Hindlimb muscle (tissue), 1 donor: ENCODE results near the gene CLCN3. TPM values are rescaled to one million over a fixed set of nuclear protein-coding genes. Genes with fewer than 3 reads are reported as not detected.
"Not testable (repeated sequence)": the region's sequence is repeated elsewhere in the genome, so short reads cannot be mapped to it uniquely, and the experiment has no call there.

Source experiments
- DNase-seq: peaks from one replicate; pipeline ENCODE4 v3.0.0-alpha.2; 2013
- polyA plus RNA-seq: library from polyadenylated mRNA; unstranded; fragments of 120-200 nt; gene quantifications from one replicate; pipeline ENCODE4 v1.2.1, GENCODE V29; 2013; ENCODE audit not compliant: insufficient read length

CLCN3 gene
- 25.7 TPM for polyA plus RNA-seq

- peak; percentile 100 for DNase-seq
These were observed at the start of gene CLCN3 for GRCh38 chr4:169619958-169620879. TSS of gene CLCN3 (plus strand) at chr4:169620578. CDS start at chr4:169635929, 15,351 bp downstream.

- not testable (repeated sequence) for DNase-seq
These were observed 49.4 kb upstream of the CLCN3 start for GRCh38 chr4:169571012-169571411.

GRCh38 chr4:169571435-169571834 is 48.9 kb upstream of the CLCN3 start:
- DNase-seq = no peak

GRCh38 chr4:169573889-169574288 is 46.5 kb upstream of the CLCN3 start:
- no peak for DNase-seq

GRCh38 chr4:169582203-169582602 is 38.2 kb upstream of the CLCN3 start:
- DNase-seq = no peak

GRCh38 chr4:169582706-169583105 is 37.7 kb upstream of the CLCN3 start:
- DNase-seq = no peak

- no peak for DNase-seq
These were observed 36.8 kb upstream of the CLCN3 start for GRCh38 chr4:169583563-169583962.

- DNase-seq = no peak
These were observed 27.3 kb upstream of the CLCN3 start for GRCh38 chr4:169593050-169593560.

- no peak for DNase-seq
These were observed 25.7 kb upstream of the CLCN3 start for GRCh38 chr4:169594560-169595195.

GRCh38 chr4:169601016-169601771 is 19.2 kb upstream of the CLCN3 start:
- no peak for DNase-seq

- no peak for DNase-seq
These were observed 17.1 kb upstream of the CLCN3 start for GRCh38 chr4:169603312-169603711.

- DNase-seq = no peak
These were observed 16.1 kb upstream of the CLCN3 start for GRCh38 chr4:169604131-169604900.

- no peak for DNase-seq
These were observed 15.5 kb upstream of the CLCN3 start for GRCh38 chr4:169604903-169605331.

- no peak for DNase-seq
These were observed 9.2 kb upstream of the CLCN3 start for GRCh38 chr4:169611157-169611556.

GRCh38 chr4:169611991-169612870 is 8.1 kb upstream of the CLCN3 start, which contains the start of gene NEK1:
TSS of gene NEK1 (minus strand) at chr4:169612583. CDS start at chr4:169602630, 9,953 bp downstream.
- DNase-seq = peak; percentile 93

GRCh38 chr4:169612871-169613859 is 7.2 kb upstream of the CLCN3 start:
- DNase-seq = peak; percentile 73

GRCh38 chr4:169615467-169616106 is 4.8 kb upstream of the CLCN3 start:
- no peak for DNase-seq

- no peak for DNase-seq
These were observed 3.5 kb upstream of the CLCN3 start for GRCh38 chr4:169616846-169617245.

- DNase-seq = no peak
These were observed 3.1 kb upstream of the CLCN3 start for GRCh38 chr4:169617306-169617705.
